H1 (cell line): ENCODE data around the gene B3GAT2. TPM values are rescaled to one million over a fixed set of nuclear protein-coding genes. Genes with fewer than 3 reads are reported as not detected.

Experiments used
- CTCF ChIA-PET: fragments of 300-600 bp; sonication (Branson Sonifier 250); formaldehyde crosslinking; loops from one replicate; lab custom pipeline; 2021; ENCODE audit not compliant: partially characterized antibody; lab: Charles Lee
- POLR2A ChIA-PET: fragments of 300-600 bp; sonication (Branson Sonifier 250); formaldehyde crosslinking; loops from one replicate; lab custom pipeline; 2021; ENCODE audit warnings: inconsistent platforms; ENCODE audit not compliant: partially characterized antibody; lab: Charles Lee
- DNase-seq, 2 experiments: peaks; one replicate each; pipeline versions ENCODE4 v3.0.0 to v3.0.0-alpha.2; 2010 to 2022; ENCODE audit warnings: low spot score in 2 of 2, low read depth in 1 of 2, mixed read lengths in 1 of 2
- FAIRE-seq: peaks from 2 replicates; lab custom pipeline; 2011; peaks lifted over from hg19 to GRCh38; lab: Jason Lieb, UNC
- H2AFZ ChIP-seq: 2 replicates; pipeline ENCODE4 v1.8.1; 2012; ENCODE audit warnings: low read length, inconsistent platforms
- H2AK5ac ChIP-seq: 2 replicates; pipeline ENCODE4 v1.6.1; 2013; ENCODE audit warnings: low read depth, low read length
- H2BK120ac ChIP-seq: replicated peaks from 2 replicates; pipeline ENCODE3; 2013; ENCODE audit warnings: low read depth, low read length, inconsistent platforms
- H2BK12ac ChIP-seq: 2 replicates; pipeline ENCODE4 v1.6.1; 2013; ENCODE audit warnings: low read depth, low read length
- H2BK15ac ChIP-seq: 2 replicates; pipeline ENCODE4 v1.6.1; 2013; ENCODE audit warnings: low read length
- H2BK20ac ChIP-seq: 2 replicates; pipeline ENCODE4 v1.6.1; 2013; ENCODE audit warnings: low read length
- H2BK5ac ChIP-seq: 2 replicates; pipeline ENCODE4 v1.6.1; 2013; ENCODE audit warnings: low read depth, low read length
- H3K14ac ChIP-seq: 2 replicates; pipeline ENCODE4 v1.6.1; 2013; ENCODE audit warnings: inconsistent platforms; ENCODE audit not compliant: insufficient read length
- H3K18ac ChIP-seq: 2 replicates; pipeline ENCODE4 v1.6.1; 2013; ENCODE audit warnings: low read length; ENCODE audit errors: extremely low read depth
- H3K23ac ChIP-seq: 2 replicates; pipeline ENCODE4 v1.6.1; 2013; ENCODE audit warnings: inconsistent platforms; ENCODE audit not compliant: insufficient read length
- H3K23me2 ChIP-seq: 2 replicates; pipeline ENCODE4 v1.6.1; 2013; ENCODE audit warnings: low read depth, low read length
- H3K27ac ChIP-seq: 2 replicates; pipeline ENCODE4 v1.6.1; 2011; ENCODE audit warnings: low read depth, low read length, inconsistent platforms
- H3K27me3 ChIP-seq, 4 experiments: replicated peaks in 1 of 4; 1 replicate in 1 of 4; 2 replicates in 3 of 4; pipeline versions ENCODE4 v1.6.1 to v1.8.1; 2011 to 2013; ENCODE audit warnings: low read length in 3 of 4, mild to moderate bottlenecking in 3 of 4, inconsistent platforms in 2 of 4, mixed read lengths in 2 of 4, moderate library complexity in 1 of 4; ENCODE audit not compliant: control insufficient read depth in 3 of 4, insufficient read depth in 3 of 4; ENCODE audit errors: extremely low read depth in 1 of 4
- H3K36me3 ChIP-seq, 4 experiments: 2 replicates each; pipeline versions ENCODE4 v1.6.1 to v1.8.1; 2011 to 2013; ENCODE audit warnings: mild to moderate bottlenecking in 4 of 4, low read length in 3 of 4, moderate library complexity in 2 of 4, control low read depth in 1 of 4, inconsistent platforms in 1 of 4; ENCODE audit not compliant: insufficient read depth in 4 of 4, control insufficient read depth in 2 of 4
- H3K4ac ChIP-seq: replicated peaks from 2 replicates; pipeline ENCODE3; 2013; ENCODE audit warnings: low read length, low read depth, mixed read lengths, inconsistent platforms; ENCODE audit not compliant: insufficient read length
- H3K4me1 ChIP-seq, 4 experiments: replicated peaks in 1 of 4; 1 replicate in 1 of 4; 2 replicates in 3 of 4; pipeline versions ENCODE4 v1.6.1 to v1.8.1; 2011 to 2013; ENCODE audit warnings: low read length in 3 of 4, inconsistent platforms in 2 of 4, mixed read lengths in 1 of 4; ENCODE audit not compliant: insufficient read depth in 4 of 4, control insufficient read depth in 3 of 4
- H3K4me2 ChIP-seq, 2 experiments: 2 replicates each; pipeline versions ENCODE4 v1.6.1 to v1.8.1; 2011 to 2013; ENCODE audit warnings: low read depth in 2 of 2, low read length in 2 of 2, control low read depth in 1 of 2, inconsistent platforms in 1 of 2, mild to moderate bottlenecking in 1 of 2; ENCODE audit not compliant: insufficient read depth in 1 of 2
- H3K4me3 ChIP-seq, 4 experiments: fragments of 200-600, 300-600 bp in 1 of 4; sonication (generic), shearing (Covaris generic), sonication (Bioruptor Twin) in 1 of 4; 2 replicates each; pipeline versions ENCODE4 v1.5.1 to v1.8.1; 2011 to 2016; ENCODE audit warnings: low read length in 4 of 4, low read depth in 3 of 4, control low read depth in 2 of 4, inconsistent platforms in 2 of 4, mild to moderate bottlenecking in 2 of 4, mixed read lengths in 1 of 4, moderate library complexity in 1 of 4; ENCODE audit not compliant: insufficient read depth in 2 of 4; ENCODE audit errors: extremely low read depth in 1 of 4
- H3K56ac ChIP-seq: replicated peaks from 2 replicates; pipeline ENCODE3; 2013; ENCODE audit warnings: low read depth, mild to moderate bottlenecking, mixed read lengths, low read length, inconsistent platforms; ENCODE audit not compliant: insufficient read length
- H3K79me1 ChIP-seq: 2 replicates; pipeline ENCODE4 v1.6.1; 2013; ENCODE audit warnings: low read depth, low read length, control low read depth
- H3K79me2 ChIP-seq, 2 experiments: 2 replicates each; pipeline versions ENCODE4 v1.6.1 to v1.8.1; 2012 to 2013; ENCODE audit warnings: low read length in 2 of 2, mild to moderate bottlenecking in 2 of 2, inconsistent platforms in 1 of 2; ENCODE audit not compliant: insufficient read depth in 2 of 2, control insufficient read depth in 1 of 2
- H3K9ac ChIP-seq, 4 experiments: replicated peaks in 1 of 4; 1 replicate in 1 of 4; 2 replicates in 3 of 4; pipeline versions ENCODE4 v1.6.1 to v1.8.1; 2011 to 2013; ENCODE audit warnings: low read depth in 3 of 4, low read length in 3 of 4, control low read depth in 2 of 4, mild to moderate bottlenecking in 2 of 4, moderate library complexity in 2 of 4, inconsistent platforms in 1 of 4; ENCODE audit errors: extremely low read depth in 1 of 4
- H3K9me3 ChIP-seq, 2 experiments: 2 replicates each; pipeline versions ENCODE4 v1.6.1 to v1.8.1; 2012 to 2013; ENCODE audit warnings: mild to moderate bottlenecking in 2 of 2, moderate library complexity in 2 of 2, control low read depth in 1 of 2, inconsistent platforms in 1 of 2, low read depth in 1 of 2, low read length in 1 of 2, mixed read lengths in 1 of 2; ENCODE audit not compliant: insufficient read depth in 2 of 2
- H4K20me1 ChIP-seq, 2 experiments: replicated peaks in 1 of 2; 2 replicates each; pipeline versions ENCODE3 to v1.8.1; 2011 to 2013; ENCODE audit warnings: inconsistent platforms in 2 of 2, low read length in 2 of 2, mild to moderate bottlenecking in 1 of 2; ENCODE audit not compliant: insufficient read depth in 2 of 2, control insufficient read depth in 1 of 2
- H4K5ac ChIP-seq: 2 replicates; pipeline ENCODE4 v1.6.1; 2013; ENCODE audit warnings: low read length, low read depth, mixed read lengths, inconsistent platforms; ENCODE audit not compliant: insufficient read length
- H4K8ac ChIP-seq: 2 replicates; pipeline ENCODE4 v1.8.0; 2013; ENCODE audit warnings: mild to moderate bottlenecking, moderate library complexity, low read length, inconsistent platforms; ENCODE audit not compliant: insufficient read depth; ENCODE audit errors: extremely low read depth
- H4K91ac ChIP-seq: replicated peaks from 2 replicates; pipeline ENCODE3; 2013; ENCODE audit warnings: low read length, mixed read lengths, inconsistent platforms; ENCODE audit not compliant: insufficient read length
- CHD7 ChIP-seq: fragments of 300-600 bp; sonication (generic); IDR thresholded peaks from 2 replicates; pipeline ENCODE4 v1.7.1; 2012; ENCODE audit warnings: low read length, moderate library complexity, mild to moderate bottlenecking, inconsistent platforms; ENCODE audit not compliant: insufficient replicate concordance
- WGBS, 2 experiments: shearing (Covaris generic) in 1 of 2; methylation state at CpG; one replicate each; pipeline versions ENCODE4 v1.1.6 to v1.1.7; 2013 to 2015; ENCODE audit warnings: low lambda C conversion rate in 2 of 2, mixed read lengths in 2 of 2, inconsistent platforms in 1 of 2, low coverage in 1 of 2, missing lambda C conversion rate in 1 of 2; ENCODE audit not compliant: insufficient replicate concordance in 2 of 2, insufficient coverage in 1 of 2, insufficient read length in 1 of 2; ENCODE audit errors: extremely low coverage in 1 of 2, missing lambda C conversion rate in 1 of 2; 5-methylcytosine and 5-hydroxymethylcytosine counted together
- polyA plus RNA-seq, 7 experiments: library from polyadenylated mRNA; depleted of rRNA in 3 of 7; stranded (reverse) in 5 of 7; unstranded in 2 of 7; fragments of >200 nt in 5 of 7; fragments of 200-250 nt in 2 of 7; gene quantifications; 1 replicate in 5 of 7; 2 replicates in 1 of 7; 4 replicates in 1 of 7; pipeline versions ENCODE4 v1.2.1 to v1.2.3, GENCODE V29; 2011 to 2013; ENCODE audit warnings: missing spikeins in 2 of 7, mixed read lengths in 2 of 7
- total RNA-seq: library from RNA; stranded (reverse); fragmentation: NEBNext Ultra II Directional; extraction: Animal tissue kit (Norgen Biotek cat#: 25700); gene quantifications from 2 replicates; pipeline ENCODE4 v1.2.1, GENCODE V29; 2021

B3GAT2 gene
- total and polyA plus RNA-seq, 2 of the 8 experiments (the other 6 are each of a cell fraction or from before 2014, with no cell fraction given), result 0.83 to 1.9 TPM

GRCh38 chr6:70980727-70981126 is 23.9 kb upstream of the B3GAT2 start:
- ChIA-PET POLR2A (no interaction called here), CTCF (no interaction called here)
- no peaks in the 10 kb centered on the region for H4K20me1 ChIP-seq
- H3K36me3 ChIP-seq, result no peaks in the 10 kb centered on the region
- H2BK15ac ChIP-seq, result no peak overlapping the region
- no peaks in the 10 kb centered on the region for H3K79me1 ChIP-seq
- no peaks in the 10 kb centered on the region for H3K4me1 ChIP-seq
- H2BK12ac ChIP-seq, result no peak overlapping the region
- H4K8ac ChIP-seq, result no peak overlapping the region
- H3K9ac ChIP-seq, result no peak overlapping the region
- H3K27ac ChIP-seq, result no peak overlapping the region
- no peak for DNase-seq
- no peak overlapping the region for H2AFZ ChIP-seq
- no peak overlapping the region for H3K4me2 ChIP-seq
- no peak overlapping the region for H3K14ac ChIP-seq
- no peak overlapping the region for H2BK120ac ChIP-seq
- no peak overlapping the region for H4K5ac ChIP-seq
- H2BK20ac ChIP-seq, result no peak overlapping the region
- no peak overlapping the region for H2AK5ac ChIP-seq
- 84% methylated on average over 3 of the region's 4 CpGs; no CpG with 5 or more reads in 1 of the 2 experiments for WGBS, 2 experiments
- no peak overlapping the region for H3K18ac ChIP-seq
- no peak overlapping the region for H2BK5ac ChIP-seq
- H4K91ac ChIP-seq, result no peak overlapping the region
- H3K4me3 ChIP-seq, result no peak overlapping the region
- no peak overlapping the region for H3K4ac ChIP-seq
- no peaks in the 10 kb centered on the region for H3K79me2 ChIP-seq
- no peaks in the 10 kb centered on the region for H3K23me2 ChIP-seq
- no peak for FAIRE-seq
- no peaks in the 10 kb centered on the region for H3K27me3 ChIP-seq
- H3K9me3 ChIP-seq, result no peaks in the 10 kb centered on the region
- no peak overlapping the region for H3K23ac ChIP-seq
- H3K56ac ChIP-seq, result no peak overlapping the region
- TF ChIP-seq CHD7, result no peak
